PFSK-1 (cell line): Measurements from ENCODE around the gene ACSL3.

Experiments used
- POLR2AphosphoS5 ChIP-seq: IDR thresholded peaks from 2 replicates; pipeline ENCODE4 v1.6.1; 2012; ENCODE audit warnings: low read depth, mild to moderate bottlenecking, control low read depth, low read length, moderate library complexity
- REST ChIP-seq, 2 experiments: IDR thresholded peaks; 2 replicates each; pipeline versions ENCODE4 v1.6.1 to v1.8.0; 2011 to 2012; ENCODE audit warnings: low read depth in 2 of 2, low read length in 2 of 2, control low read depth in 1 of 2, inconsistent platforms in 1 of 2, mild to moderate bottlenecking in 1 of 2, moderate library complexity in 1 of 2; ENCODE audit not compliant: insufficient read depth in 1 of 2
- SIN3A ChIP-seq: IDR thresholded peaks from 2 replicates; pipeline ENCODE4 v1.6.1; 2012; ENCODE audit warnings: mild to moderate bottlenecking, low read length, moderate library complexity, borderline replicate concordance; ENCODE audit not compliant: insufficient read depth

DNA sequence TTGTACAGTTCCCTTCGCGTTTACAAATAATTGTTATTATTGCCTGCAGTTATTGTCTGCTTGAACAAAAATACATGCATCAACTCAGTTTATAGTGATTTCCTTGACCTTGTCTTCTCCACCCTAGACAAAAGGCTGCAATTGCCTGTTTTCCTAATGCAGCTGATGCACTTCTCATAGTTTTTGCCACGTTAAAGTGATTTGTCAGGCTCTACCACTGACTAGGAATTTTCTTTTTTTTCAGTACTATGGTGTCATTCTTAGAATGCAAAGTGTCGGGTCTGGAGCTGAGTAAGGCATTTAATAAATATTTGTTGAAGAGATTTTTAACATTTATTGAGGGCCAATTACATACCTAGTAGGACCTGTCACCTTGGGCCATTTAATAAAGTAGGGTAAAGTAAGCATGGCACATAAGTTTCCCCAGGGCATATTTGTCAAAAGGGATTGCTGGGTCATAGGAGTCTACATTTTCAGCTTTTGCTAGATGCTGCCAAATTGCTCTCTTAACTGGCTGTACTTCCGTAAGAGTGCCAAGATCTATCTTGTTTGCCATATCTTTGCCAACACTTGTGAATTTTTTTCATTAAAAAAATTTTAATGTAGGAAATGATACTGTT is 24.1 kb downstream of the ACSL3 start:
- no peak for TF ChIP-seq REST (IDR thresholded peaks at IDR 0.05; ENCODE audit: insufficient read depth in 1 of 2, low read depth in 2 of 2, low read length in 2 of 2)
- no peak for TF ChIP-seq SIN3A
- TF ChIP-seq POLR2AphosphoS5: no peak
